Suprapubic skin (tissue), 4 donors: ENCODE data around the gene PRX.

ENCODE experiments used
- CTCF ChIP-seq, 2 donors: fragments of 200-600 bp in 1 of 2; fragments of 450-650 bp in 1 of 2; sonication (generic) in 1 of 2; IDR thresholded peaks; one replicate each; pipeline ENCODE4 v1.5.1; 2016 to 2019; ENCODE audit warnings: antibody characterized with exemption in 2 of 2, mild to moderate bottlenecking in 1 of 2, moderate library complexity in 1 of 2
- POLR2A ChIP-seq, 2 donors: fragments of 450-650 bp; IDR thresholded peaks; one replicate each; pipeline ENCODE4 v1.6.1; 2017; ENCODE audit warnings: antibody characterized with exemption in 2 of 2, mild to moderate bottlenecking in 2 of 2, moderate library complexity in 2 of 2
- POLR2AphosphoS5 ChIP-seq, 3 donors: sonication (generic); formaldehyde crosslinking; IDR thresholded peaks; one replicate each; pipeline ENCODE4 v1.6.1; 2017; ENCODE audit warnings: antibody characterized with exemption in 3 of 3

GRCh38 chr19:40390084-40390742 is 23.0 kb downstream of the PRX start, which contains the start of gene HIPK4:
- TF ChIP-seq CTCF (IDR thresholded peaks at IDR 0.05) (no peak), POLR2A (IDR thresholded peaks at IDR 0.05) (no peak), POLR2AphosphoS5 (IDR thresholded peaks at IDR 0.05) (no peak)
